NCI-H2196 treated with DMSO at 0.1 percent for 48 hours (cell line): ENCODE data around the gene FAAP100.
A peak's percentile ranks its signal among the peaks of the same experiment; 100 is the strongest.

Experiments
- DNase-seq: peaks from one replicate; lab custom pipeline; 2025; ENCODE audit not compliant: unreplicated experiment; lab: John Stamatoyannopoulos, UW

The FAAP100 gene

GRCh38 chr17:81526662-81527571 lies 25.2 kb downstream of the FAAP100 start:
- DNase-seq, result peak; percentile 89

GRCh38 chr17:81524865-81525159 lies 27.3 kb downstream of the FAAP100 start:
- DNase-seq, result no peak

- DNase-seq, result peak; percentile 83
Measured at GRCh38 chr17:81524039-81524864, 27.9 kb downstream of the FAAP100 start.

GRCh38 chr17:81523402-81524038 lies 28.6 kb downstream of the FAAP100 start:
- peak; percentile 93 for DNase-seq

- DNase-seq, result no peak
Measured at GRCh38 chr17:81522491-81523401, 29.4 kb downstream of the FAAP100 start.

- no peak for DNase-seq
Measured at GRCh38 chr17:81520021-81520901, 31.9 kb downstream of the FAAP100 start.

- peak; percentile 38 for DNase-seq
Measured at GRCh38 chr17:81519284-81520020, 32.7 kb downstream of the FAAP100 start.

- DNase-seq, result no peak
Measured at GRCh38 chr17:81518785-81519283, 33.3 kb downstream of the FAAP100 start.

GRCh38 chr17:81518113-81518784 lies 33.9 kb downstream of the FAAP100 start:
- DNase-seq, result peak; percentile 51

- no peak for DNase-seq
Measured at GRCh38 chr17:81517339-81518112, 34.6 kb downstream of the FAAP100 start.

GRCh38 chr17:81517009-81517338 lies 35.2 kb downstream of the FAAP100 start:
- no peak for DNase-seq

GRCh38 chr17:81516439-81516838 lies 35.7 kb downstream of the FAAP100 start:
- no peak for DNase-seq

- DNase-seq, result no peak
Measured at GRCh38 chr17:81515530-81516041, 36.6 kb downstream of the FAAP100 start.

GRCh38 chr17:81514739-81515529 lies 37.2 kb downstream of the FAAP100 start:
- peak; percentile 80 for DNase-seq

GRCh38 chr17:81514489-81514738 lies 37.7 kb downstream of the FAAP100 start:
- DNase-seq, result no peak

- no peak for DNase-seq
Measured at GRCh38 chr17:81513753-81514488, 38.2 kb downstream of the FAAP100 start.
